Esophagus squamous epithelium (tissue), 5 donors: ENCODE data around the gene RBM17. TPM values are rescaled to one million over a fixed set of nuclear protein-coding genes. Genes with fewer than 3 reads are reported as not detected.
A peak's percentile ranks its signal among the peaks of the same experiment; 100 is the strongest.
"Not testable (repeated sequence)": the region's sequence is repeated elsewhere in the genome, so short reads cannot be mapped to it uniquely, and the experiment has no call there.

Source experiments
- DNase-seq: peaks from one replicate; lab custom pipeline; 2025; lab: John Stamatoyannopoulos, UW
- H3K27ac ChIP-seq, 4 donors: fragments of 200-600 bp; sonication (generic); one replicate each; pipeline ENCODE4 v1.5.1; 2016 to 2019; ENCODE audit warnings: mild to moderate bottlenecking in 1 of 4
- H3K27me3 ChIP-seq, 4 donors: fragments of 200-600 bp; sonication (generic); 1 replicate in 3 of 4; 2 replicates in 1 of 4; pipeline versions ENCODE4 v1.5.1 to v1.6.0; 2017 to 2021; ENCODE audit warnings: antibody characterized with exemption in 1 of 4
- H3K36me3 ChIP-seq, 3 donors: fragments of 200-600 bp; sonication (generic); one replicate each; pipeline ENCODE4 v1.5.1; 2016 to 2019
- H3K4me1 ChIP-seq, 3 donors: fragments of 200-600 bp; sonication (generic); one replicate each; pipeline ENCODE4 v1.5.1; 2017 to 2019
- H3K4me3 ChIP-seq, 4 donors: fragments of 200-600 bp; sonication (generic); 1 replicate in 3 of 4; 2 replicates in 1 of 4; pipeline ENCODE4 v1.5.1; 2016 to 2019; ENCODE audit warnings: mild to moderate bottlenecking in 2 of 4, moderate library complexity in 1 of 4
- H3K9me3 ChIP-seq, 3 donors: fragments of 200-600 bp; sonication (generic); one replicate each; pipeline ENCODE4 v1.5.1; 2016 to 2019
- CTCF ChIP-seq, 6 experiments: fragments of 450-650 bp in 4 of 6; fragments of 200-600 bp in 2 of 6; sonication (generic) in 2 of 6; IDR thresholded peaks; one replicate each; pipeline ENCODE4 v1.5.1; 2016 to 2019; ENCODE audit warnings: antibody characterized with exemption in 6 of 6, mild to moderate bottlenecking in 4 of 6, moderate library complexity in 4 of 6
- POLR2A ChIP-seq, 4 donors: fragments of 450-650 bp; IDR thresholded peaks; one replicate each; pipeline ENCODE4 v1.6.1; 2017; ENCODE audit warnings: antibody characterized with exemption in 4 of 4, mild to moderate bottlenecking in 4 of 4, moderate library complexity in 3 of 4
- WGBS, 2 donors: methylation state at CpG; one replicate each; pipeline ENCODE4 v1.1.5; 2018; 5-methylcytosine and 5-hydroxymethylcytosine counted together
- intact Hi-C: fragments of 100-400 bp; cut with DNase I; formaldehyde crosslinking; loops from one replicate; pipeline ENCODE4 v1.15.0; 2022
- small RNA-seq, 4 donors: library from RNA; depleted of rRNA; stranded (forward); fragments of <200 nt; gene quantifications; one replicate each; pipeline ENCODE3, GENCODE V24; 2016
- total RNA-seq, 4 donors: library from RNA; depleted of rRNA; stranded (reverse); fragments of >200 nt; gene quantifications; one replicate each; pipeline ENCODE4 v1.1.0, GENCODE V29; 2016
- donor health status: DM: yes; HTN: yes; CAD: no.

The RBM17 gene
- total RNA-seq, 4 donors from 2014 or later, result 35.7 to 61.8 (median 39.4) TPM

- Histone ChIP-seq H3K4me3 (peak overlapping the region in 1 of 4 donors; percentile 88), H3K9me3 (no peaks in the 10 kb centered on the region), H3K27me3 (no peaks in the 10 kb centered on the region), H3K4me1 (peaks cover 16 to 69% (median 35%) of the 10 kb centered on the region in 3 donors), H3K36me3 (peaks cover 0 to 18% (median 0%) of the 10 kb centered on the region in 3 donors), H3K27ac (peak overlapping the region in 3 of 4 donors; percentile 89 to 97 (median 92))
- TF ChIP-seq CTCF (IDR thresholded peaks at IDR 0.05), result no peak
- TF ChIP-seq POLR2A (IDR thresholded peaks at IDR 0.05), result no peak
- intact Hi-C loops, result no loop called here
- WGBS, 2 donors, result 36 to 38% methylated on average over 6 of the region's 6 CpGs
- no peak for DNase-seq
Measured at GRCh38 chr10:6165221-6165725, 76.4 kb downstream of the RBM17 start.

DNA sequence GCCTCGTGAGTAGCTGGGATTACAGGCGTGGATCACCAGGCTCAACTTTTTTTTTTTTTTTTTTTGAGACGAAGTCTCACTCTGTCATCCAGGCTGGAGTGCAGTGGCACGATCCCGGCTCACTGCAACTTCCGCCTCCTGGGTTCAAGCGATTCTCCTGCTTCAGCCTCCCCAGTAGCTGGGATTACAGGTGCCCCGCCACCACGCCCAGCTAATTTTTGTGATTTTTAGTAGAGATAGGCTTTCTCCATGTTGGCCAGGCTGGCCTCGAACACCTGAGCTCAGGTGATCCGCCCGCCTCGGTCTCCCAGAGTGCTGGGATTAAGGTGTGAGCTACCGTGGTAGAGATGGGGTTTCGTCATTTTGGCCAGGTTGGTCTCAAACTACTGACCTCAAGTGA, 77.1 kb downstream of the RBM17 start:
- intact Hi-C loops, H3K27me3 ChIP-seq, H3K4me3 ChIP-seq, DNase-seq, H3K9me3 ChIP-seq: not testable (repeated sequence)
- H3K36me3 ChIP-seq, result peaks cover 0 to 18% (median 0%) of the 10 kb centered on the region in 3 donors
- peaks cover 16 to 75% (median 41%) of the 10 kb centered on the region in 3 donors for H3K4me1 ChIP-seq
- WGBS, 2 donors, result 79 to 88% methylated on average over 11 of the region's 15 CpGs
- H3K27ac ChIP-seq, result peak overlapping the region in 2 of 4 donors; percentile 89 to 92

Small RNA genes lying within 50 kb of the gene (small RNA-seq; reads per million reads assigned to genes)
- gene MIR3155A, result 0 to 0.41 (median 0.07) reads per million in 4 donors

Other genes starting within 250 kb of the RBM17 start
- 10 to 100 TPM in 1 of 4 donors, 1 to 10 TPM in 3; 2.8 to 10.9 (median 5.1) TPM for gene ANKRD16, start 199.1 kb upstream of the RBM17 start, total RNA-seq
- 10 to 100 TPM; 48.5 to 93.8 (median 54.1) TPM for gene FBH1, start 198.8 kb upstream of the RBM17 start, total RNA-seq
- 10 to 100 TPM in 2 of 4 donors, 1 to 10 TPM in 2; 7.1 to 15.6 (median 11.0) TPM for gene IL15RA, start 111.5 kb upstream of the RBM17 start, total RNA-seq
- gene IL2RA, start 26.7 kb upstream of the RBM17 start, total RNA-seq, result 1 to 10 TPM in 2 of 4 donors, under 1 TPM in 1, not detected in 1; 0.70 to 3.8 (median 3.0) TPM
- gene PFKFB3, start 113.9 kb downstream of the RBM17 start, total RNA-seq, result 10 to 100 TPM; 17.1 to 37.8 (median 26.2) TPM